Dedifferentiated amniotic fluid mesenchymal stem cell (primary cell): ENCODE measurements around the gene CCDC186.
A peak's percentile ranks its signal among the peaks of the same experiment; 100 is the strongest.

Source experiments
- DNase-seq: peaks from one replicate; pipeline ENCODE4 v3.0.0-alpha.2; 2016; ENCODE audit errors: extremely low spot score

CCDC186 gene

GRCh38 chr10:114110174-114110972 lies 63.6 kb downstream of the CCDC186 start:
- DNase-seq: no peak

DNA sequence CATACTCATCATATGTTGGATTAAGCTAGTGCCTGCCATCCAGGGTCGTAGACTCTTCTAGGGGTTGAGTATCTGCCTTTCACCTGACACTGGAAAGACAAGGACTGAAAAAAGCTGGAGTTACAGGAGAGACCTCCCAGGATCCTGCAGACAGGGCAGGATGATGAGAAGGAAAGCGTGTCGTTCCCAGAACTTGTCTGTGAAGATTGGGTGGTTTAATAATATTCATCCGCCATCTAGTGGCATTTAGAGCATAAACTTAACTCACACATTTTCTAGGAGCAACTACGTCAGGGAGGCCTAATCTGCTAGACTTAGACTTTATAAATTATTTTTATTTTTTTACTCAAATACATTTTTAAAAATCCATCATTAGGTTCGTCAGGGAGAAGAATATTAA lies 70.7 kb downstream of the CCDC186 start:
- DNase-seq: peak; percentile 83

- no peak for DNase-seq
Observed at GRCh38 chr10:114102256-114102655, 71.7 kb downstream of the CCDC186 start.

- DNase-seq: no peak
Observed at GRCh38 chr10:114100848-114101741, 72.9 kb downstream of the CCDC186 start.

DNA sequence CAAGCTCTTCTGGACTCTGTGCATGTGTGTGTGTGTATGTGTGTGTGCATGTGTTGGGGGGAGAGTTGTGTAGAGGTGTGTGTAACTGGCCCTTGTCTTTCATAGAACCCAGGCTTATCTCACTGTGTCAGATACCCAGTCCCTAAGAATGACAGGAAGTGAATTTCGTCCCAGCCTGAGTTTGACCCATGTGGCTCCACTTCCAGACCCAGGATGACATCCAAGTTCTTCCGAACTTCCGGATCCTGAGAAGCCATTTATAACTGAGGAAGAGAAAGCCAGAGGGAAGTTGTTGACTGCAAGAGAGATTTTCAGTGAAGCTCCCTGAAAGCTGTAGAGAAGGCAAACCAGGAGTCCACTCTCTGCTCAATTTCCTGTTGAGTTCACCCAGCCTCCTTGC lies 77.1 kb downstream of the CCDC186 start:
- no peak for DNase-seq

- DNase-seq: no peak
Observed at GRCh38 chr10:114095559-114096337, 78.3 kb downstream of the CCDC186 start.

- no peak for DNase-seq
Observed at GRCh38 chr10:114094795-114095194, 79.2 kb downstream of the CCDC186 start.

DNA sequence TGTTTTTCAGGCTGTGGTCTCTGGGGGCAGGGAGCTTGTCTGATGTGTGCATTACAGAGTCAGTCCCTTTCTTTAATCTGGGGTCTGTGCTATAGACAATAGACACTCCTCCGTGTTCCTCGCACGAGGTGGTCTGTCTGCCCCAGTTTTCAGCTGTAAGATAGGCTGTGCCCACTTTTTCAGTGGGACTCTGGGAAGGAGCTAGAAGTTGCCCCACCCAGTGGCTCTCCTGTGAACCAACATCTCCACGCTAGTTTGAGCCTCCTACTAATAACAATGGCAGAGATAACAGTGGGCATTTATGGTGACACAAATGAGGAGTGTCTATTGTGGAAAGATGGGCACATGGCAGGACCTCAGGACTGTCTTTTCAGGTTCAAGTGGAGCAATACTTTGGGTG lies 86.3 kb downstream of the CCDC186 start:
- DNase-seq: no peak

- no peak for DNase-seq
Observed at GRCh38 chr10:114087255-114087654, 86.7 kb downstream of the CCDC186 start.

- no peak for DNase-seq
Observed at GRCh38 chr10:114084215-114084614, 89.8 kb downstream of the CCDC186 start.

DNA sequence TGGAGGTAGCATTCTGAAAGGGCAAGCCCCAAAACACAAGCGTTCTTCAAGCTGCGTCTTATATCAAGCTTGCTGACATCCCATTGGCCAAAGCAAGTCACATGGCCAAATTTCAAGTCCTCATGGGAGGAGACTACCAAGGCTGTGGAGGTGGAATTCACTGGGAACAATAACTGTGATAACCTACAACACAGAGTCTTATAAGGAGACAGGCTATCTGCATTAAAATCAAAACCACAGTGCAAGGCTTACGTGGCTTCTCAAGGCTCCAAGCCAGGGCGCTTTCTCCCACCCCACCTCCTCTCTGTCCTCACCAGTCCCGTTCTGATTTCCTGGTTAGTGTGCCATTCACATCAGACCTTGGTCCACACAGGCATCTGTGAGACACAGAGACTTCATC lies 91.0 kb downstream of the CCDC186 start:
- DNase-seq: no peak

DNA sequence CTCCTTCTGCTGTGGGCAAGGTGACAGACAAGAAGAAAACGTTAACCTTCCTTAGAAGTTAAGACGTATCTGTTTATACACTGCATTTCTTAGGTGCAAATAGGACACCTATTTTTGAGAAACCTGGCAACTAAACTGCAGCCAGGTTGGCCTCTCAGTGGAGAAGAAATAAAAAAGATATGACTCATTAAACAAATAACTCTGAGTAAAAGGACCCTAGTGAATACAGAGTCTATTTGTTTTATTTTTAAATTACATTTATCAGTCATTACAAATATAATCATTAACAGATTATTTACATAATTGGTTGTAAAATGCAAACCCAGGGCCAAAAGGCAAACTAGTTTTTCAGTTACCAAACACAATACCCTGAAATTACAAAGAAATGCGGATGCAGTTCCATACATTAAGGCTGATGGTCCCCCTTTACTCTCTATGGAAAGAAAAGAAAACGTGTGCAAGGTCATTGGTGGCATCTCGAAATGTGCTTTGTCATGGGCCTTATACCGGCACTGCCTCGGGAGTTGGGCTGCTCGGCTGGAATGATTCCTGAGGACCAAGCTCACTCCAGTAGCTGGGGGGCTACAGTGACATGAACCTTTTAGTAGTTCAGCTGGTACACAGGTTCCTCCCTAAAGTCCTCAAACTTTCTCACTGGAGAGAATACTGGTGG lies 92.0 kb downstream of the CCDC186 start:
- DNase-seq: no peak

GRCh38 chr10:114079421-114079820 lies 94.6 kb downstream of the CCDC186 start:
- DNase-seq: no peak

DNA sequence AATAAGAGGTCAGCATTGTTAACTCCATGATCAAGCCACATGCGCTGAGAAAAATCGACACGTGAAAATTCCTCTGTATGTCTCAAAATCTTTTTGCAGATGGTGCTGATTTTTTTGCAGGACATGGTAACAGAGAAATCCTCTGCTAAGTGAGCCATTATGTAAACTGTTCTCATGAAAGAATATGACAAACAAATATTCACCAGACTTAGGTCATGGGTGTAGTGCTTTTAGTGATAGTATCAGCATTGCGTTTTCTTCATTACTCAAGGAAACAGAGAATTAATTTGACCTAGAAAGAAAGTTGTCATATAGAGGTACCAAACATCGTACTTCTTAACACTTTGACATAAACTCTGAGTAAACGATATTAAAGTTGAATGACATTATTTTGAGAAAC lies 95.7 kb downstream of the CCDC186 start:
- DNase-seq: no peak

GRCh38 chr10:114077815-114078219 lies 96.2 kb downstream of the CCDC186 start:
- DNase-seq: no peak

DNA sequence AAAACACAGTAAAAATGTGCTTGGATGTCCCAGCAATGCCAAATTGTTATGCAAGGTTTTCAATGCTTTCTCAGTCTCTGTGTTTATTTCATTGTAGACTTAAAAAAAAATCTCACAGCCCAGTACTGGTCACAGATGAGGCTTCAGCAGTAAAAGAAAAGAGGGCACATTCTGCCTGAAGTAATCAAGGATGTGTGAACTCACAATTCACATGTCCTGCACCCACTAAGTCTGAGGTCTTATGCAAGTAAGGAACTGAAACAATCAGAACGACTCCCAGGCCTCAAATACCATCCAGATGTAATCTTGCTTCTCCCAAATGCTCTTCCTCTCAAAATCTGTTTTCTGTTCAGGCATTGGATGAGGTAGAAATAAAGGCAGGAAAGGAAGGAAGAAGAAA lies 96.7 kb downstream of the CCDC186 start:
- DNase-seq: no peak

DNA sequence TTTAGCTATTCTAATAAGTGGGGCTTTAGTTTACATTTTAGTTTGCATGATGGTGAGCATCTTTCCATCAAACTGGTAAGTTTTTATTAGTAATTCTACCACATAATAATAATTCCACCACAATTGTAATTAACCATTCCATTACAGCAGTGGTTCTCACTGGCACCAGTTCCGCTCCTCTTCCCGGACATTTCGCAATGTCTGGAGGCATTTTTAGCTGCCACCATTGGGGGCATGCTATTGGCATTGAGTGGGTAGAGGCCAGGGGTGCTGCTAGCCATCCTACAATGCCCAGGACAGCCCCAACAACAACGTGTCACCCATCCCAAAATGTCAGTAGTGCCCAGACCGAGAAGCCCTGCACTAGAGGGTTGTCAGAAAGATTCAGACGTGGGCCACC lies 98.9 kb downstream of the CCDC186 start:
- no peak for DNase-seq

DNA sequence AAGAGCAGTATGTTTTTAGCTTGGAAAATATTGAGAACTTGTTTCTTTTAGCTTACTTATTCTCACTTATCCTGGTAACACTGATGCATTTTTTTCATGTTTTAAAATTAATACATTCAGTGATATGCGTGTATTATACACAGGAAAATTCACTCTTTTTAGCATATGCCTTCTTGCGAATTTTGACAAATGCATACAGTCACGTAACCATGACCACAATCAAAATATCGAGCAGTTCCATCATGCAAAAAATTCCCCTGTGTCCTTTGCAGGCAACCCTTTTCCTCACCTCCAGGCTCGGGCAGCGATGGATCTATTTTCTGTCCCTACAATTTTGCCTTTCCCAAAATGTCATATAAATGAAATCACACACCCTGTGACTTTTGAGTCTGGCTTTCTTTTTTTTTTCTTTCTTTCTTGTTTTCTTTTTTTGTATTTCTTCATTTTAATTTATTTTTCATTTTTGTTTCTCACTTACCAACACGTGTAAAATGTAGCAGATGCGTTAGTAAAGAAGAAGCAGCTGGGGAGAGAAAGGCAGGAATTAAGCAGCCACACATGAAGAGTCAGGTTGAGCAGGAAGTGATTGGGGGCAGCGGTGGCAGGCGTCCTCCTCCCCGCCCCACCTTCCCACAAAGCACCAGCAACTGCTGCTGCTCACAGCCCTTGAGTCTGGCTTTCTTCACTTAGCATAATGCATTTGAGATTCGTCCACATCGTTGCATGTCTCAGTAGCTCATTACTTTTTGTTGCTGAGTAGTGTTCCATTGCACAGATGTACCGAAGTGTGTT lies 100.4 kb downstream of the CCDC186 start:
- DNase-seq: no peak

GRCh38 chr10:114071178-114071577 lies 102.8 kb downstream of the CCDC186 start:
- DNase-seq: no peak
